Fibroblast of skin of left quadriceps (primary cell): ENCODE results near the gene SNRNP27.
A peak's percentile ranks its signal among the peaks of the same experiment; 100 is the strongest.
"Not testable (repeated sequence)": the region's sequence is repeated elsewhere in the genome, so short reads cannot be mapped to it uniquely, and the experiment has no call there.

Source experiments
- DNase-seq, 2 experiments: peaks; one replicate each; pipeline ENCODE4 v3.0.0-alpha.2; 2013; ENCODE audit warnings: low read depth in 2 of 2

SNRNP27 gene

GRCh38 chr2:69893684-69894551 lies at the start of gene SNRNP27:
Gene SNRNP27, plus strand, starts transcription at chr2:69893956. Its CDS starts 29 bp downstream, at chr2:69893985.
- peak; percentile 62 to 68 for DNase-seq

GRCh38 chr2:69843993-69844392 lies 49.8 kb upstream of the SNRNP27 start:
- no peak for DNase-seq

GRCh38 chr2:69844560-69844959 lies 49.2 kb upstream of the SNRNP27 start:
- no peak for DNase-seq

- no peak for DNase-seq
Observed at GRCh38 chr2:69846182-69847067, 47.3 kb upstream of the SNRNP27 start.

- DNase-seq: no peak
Observed at GRCh38 chr2:69847068-69847828, 46.5 kb upstream of the SNRNP27 start.

GRCh38 chr2:69848186-69848790 lies 45.5 kb upstream of the SNRNP27 start:
- DNase-seq: no peak

GRCh38 chr2:69858261-69858660 lies 35.5 kb upstream of the SNRNP27 start:
- no peak for DNase-seq

- DNase-seq: no peak
Observed at GRCh38 chr2:69863298-69863697, 30.5 kb upstream of the SNRNP27 start.

- DNase-seq: no peak
Observed at GRCh38 chr2:69888451-69888850, 5.3 kb upstream of the SNRNP27 start.

GRCh38 chr2:69889302-69889701 lies 4.5 kb upstream of the SNRNP27 start:
- DNase-seq: no peak

- DNase-seq: no peak
Observed at GRCh38 chr2:69890881-69891280, 2.9 kb upstream of the SNRNP27 start.

- not testable (repeated sequence) for DNase-seq
Observed at GRCh38 chr2:69892838-69893424, 825 bp upstream of the SNRNP27 start.

GRCh38 chr2:69894737-69895136 lies 981 bp downstream of the SNRNP27 start:
- DNase-seq: not testable (repeated sequence)

GRCh38 chr2:69902213-69902922 lies 8.6 kb downstream of the SNRNP27 start:
- no peak for DNase-seq

GRCh38 chr2:69907216-69907615 lies 13.5 kb downstream of the SNRNP27 start:
- no peak for DNase-seq

GRCh38 chr2:69911985-69912563 lies 18.3 kb downstream of the SNRNP27 start:
- DNase-seq: peak; percentile 37 to 39

GRCh38 chr2:69914164-69914949 lies 20.6 kb downstream of the SNRNP27 start:
- DNase-seq: peak; percentile 100

- no peak for DNase-seq
Observed at GRCh38 chr2:69914950-69915945, 21.5 kb downstream of the SNRNP27 start, which contains the start of gene MXD1. Gene MXD1, plus strand, starts transcription at chr2:69915109. Its CDS starts 222 bp downstream, at chr2:69915331.
